MG63 (cell line): ENCODE results near the gene ID2. TPM values are rescaled to one million over a fixed set of nuclear protein-coding genes. Genes with fewer than 3 reads are reported as not detected.

ENCODE experiments used
- DNase-seq: peaks from one replicate; pipeline ENCODE4 v3.0.0-alpha.2; 2020
- H3K27me3 ChIP-seq: fragments of 250-450 bp; sonication (Bioruptor Pico); 2 replicates; pipeline ENCODE4 v1.5.1; 2020; ENCODE audit warnings: mild to moderate bottlenecking, moderate library complexity
- H3K36me3 ChIP-seq: fragments of 250-450 bp; sonication (Bioruptor Pico); 2 replicates; pipeline ENCODE4 v1.5.1; 2020; ENCODE audit warnings: mild to moderate bottlenecking, moderate library complexity
- H3K4me3 ChIP-seq: fragments of 250-450 bp; sonication (Bioruptor Pico); 2 replicates; pipeline ENCODE4 v1.5.1; 2020; ENCODE audit warnings: mild to moderate bottlenecking, moderate library complexity
- H3K9me3 ChIP-seq: fragments of 250-450 bp; sonication (Bioruptor Pico); 2 replicates; pipeline ENCODE4 v1.5.1; 2020; ENCODE audit warnings: mild to moderate bottlenecking, moderate library complexity
- total RNA-seq: library from RNA; depleted of rRNA; stranded (reverse); fragments of >200 nt; shearing (Covaris generic); gene quantifications from 2 replicates; pipeline ENCODE4 v1.2.3, GENCODE V29; 2014; ENCODE audit warnings: low replicate concordance

ID2 gene
- total RNA-seq, 1 experiment from 2014 or later: 77.3 TPM

DNA sequence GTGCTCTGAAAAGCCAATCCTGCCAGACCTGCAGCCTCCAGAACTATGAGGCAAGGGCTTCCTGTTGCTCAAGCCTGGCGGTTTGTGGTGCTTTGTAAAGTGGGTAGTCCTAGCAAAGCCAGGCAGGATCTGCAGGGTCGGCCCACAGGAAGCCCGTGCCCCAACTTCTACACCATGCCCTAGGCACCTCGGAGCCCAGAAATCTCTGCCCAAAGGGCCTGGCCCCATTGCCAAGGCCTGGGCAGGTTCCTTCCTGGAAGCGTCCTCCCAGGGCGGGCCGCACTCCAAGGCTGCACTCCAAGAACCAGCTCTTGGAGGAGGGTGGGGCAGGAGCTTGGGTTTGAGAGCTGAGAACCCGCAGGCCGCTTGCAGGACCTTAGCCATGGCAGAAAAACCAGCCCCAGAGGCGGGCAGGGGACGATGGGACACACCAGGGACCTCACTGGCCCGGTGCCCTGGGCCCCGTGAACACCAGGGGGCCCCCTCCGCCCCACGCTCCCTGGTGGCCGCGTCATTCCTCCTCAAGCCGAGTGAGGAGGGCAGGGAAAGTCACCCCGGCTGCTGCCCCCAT, 37.2 kb upstream of the ID2 start:
- DNase-seq: no peak

DNA sequence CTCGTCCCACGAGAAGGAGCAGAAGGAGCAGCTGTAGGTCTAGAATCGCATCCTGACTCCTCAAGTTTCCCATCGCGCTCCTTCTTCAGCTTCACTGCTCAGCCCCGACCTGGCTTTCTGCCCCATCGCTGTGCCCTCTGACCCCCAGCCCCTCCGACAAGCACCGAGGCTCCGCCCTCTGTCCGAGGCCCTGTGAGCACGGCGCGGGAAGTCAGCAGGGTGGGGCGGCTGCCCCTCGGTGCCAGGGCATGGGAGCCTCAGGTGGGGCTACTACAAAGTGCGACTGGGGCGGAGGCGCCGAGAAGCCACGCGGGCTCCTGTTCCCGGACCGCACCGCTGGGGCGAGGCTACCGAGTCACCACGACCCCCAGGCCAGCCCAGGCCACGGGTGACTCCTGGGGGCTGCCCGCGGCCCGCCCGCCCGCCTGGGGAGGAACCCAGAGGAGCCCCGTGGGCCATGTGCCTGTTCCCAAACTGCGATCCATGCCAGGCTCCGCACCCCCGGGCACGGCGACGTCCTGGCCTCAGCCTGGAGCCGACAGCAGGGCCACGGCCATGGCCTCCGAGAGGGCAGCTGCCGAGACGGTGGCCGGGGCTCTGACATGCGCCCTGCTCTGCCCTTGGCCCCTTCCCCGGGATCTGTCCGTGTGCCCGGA, 36.6 kb upstream of the ID2 start:
- Histone ChIP-seq H3K27me3 (no peaks in the 10 kb centered on the region), H3K9me3 (no peaks in the 10 kb centered on the region), H3K4me3 (no peak overlapping the region), H3K36me3 (no peaks in the 10 kb centered on the region)
- no peak for DNase-seq

More for the DNA sequence above, 37.2 kb upstream of the ID2 start:
- H3K9me3 ChIP-seq: no peaks in the 10 kb centered on the region
- no peak overlapping the region for H3K4me3 ChIP-seq
- H3K27me3 ChIP-seq: no peaks in the 10 kb centered on the region
- no peaks in the 10 kb centered on the region for H3K36me3 ChIP-seq

DNA sequence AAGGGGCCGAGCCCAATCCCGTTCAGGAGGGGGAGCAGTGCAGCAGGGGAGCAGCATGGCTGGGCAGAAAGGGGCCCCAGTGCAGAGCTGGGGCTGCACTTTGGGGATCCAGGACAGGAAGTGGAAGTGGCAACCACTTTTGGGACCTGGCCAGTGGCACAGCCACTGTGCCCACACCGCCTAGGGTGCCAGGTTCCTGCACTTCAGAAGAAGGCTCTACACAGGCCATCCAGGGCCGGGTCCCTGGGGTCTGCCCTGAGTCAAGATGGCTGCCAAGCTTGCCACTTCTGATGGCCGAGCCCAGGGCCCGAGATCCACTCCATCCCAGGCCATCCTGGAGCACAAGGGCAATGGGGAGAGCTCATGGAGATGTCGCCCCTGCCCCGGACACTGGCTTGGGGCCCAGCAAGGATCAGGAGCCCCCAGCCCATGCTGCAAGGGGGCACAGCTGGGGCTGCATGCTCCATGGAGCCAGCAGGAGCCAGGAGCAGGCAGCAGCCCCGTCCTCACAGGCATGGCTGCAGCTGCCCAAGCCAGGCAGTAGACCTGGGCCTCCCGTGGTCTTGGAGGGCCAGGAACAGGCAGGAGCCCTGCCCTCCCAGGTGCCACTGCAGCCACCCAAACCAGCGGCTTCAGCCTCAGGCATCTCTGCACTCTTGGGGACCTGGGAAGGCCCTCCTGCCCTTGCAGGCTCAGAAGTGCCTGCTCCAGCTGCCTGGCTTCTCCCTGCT, 35.0 kb upstream of the ID2 start:
- Histone ChIP-seq H3K4me3 (no peak overlapping the region), H3K9me3 (no peaks in the 10 kb centered on the region), H3K27me3 (no peaks in the 10 kb centered on the region), H3K36me3 (no peaks in the 10 kb centered on the region)
- no peak for DNase-seq

DNA sequence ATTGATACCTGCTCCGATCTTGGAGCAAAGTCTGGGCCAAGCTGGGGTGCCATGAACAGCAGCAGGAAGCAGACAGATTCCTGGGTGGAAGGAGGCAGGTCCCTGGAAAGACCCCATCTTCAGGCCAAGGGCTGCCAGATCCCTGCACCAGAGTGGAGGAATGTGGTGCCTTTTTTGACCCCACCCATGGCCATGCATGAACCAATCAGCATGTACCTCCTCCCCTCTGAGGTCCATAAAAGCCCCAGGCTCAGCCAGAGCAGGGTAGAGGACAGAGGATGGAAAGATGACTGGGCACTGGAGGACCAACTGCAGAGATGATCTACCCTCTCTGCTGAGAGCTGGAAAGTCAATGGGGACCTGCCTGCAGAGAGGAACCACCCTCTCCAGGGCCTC, 34.4 kb upstream of the ID2 start:
- no peak for DNase-seq
- no peaks in the 10 kb centered on the region for H3K27me3 ChIP-seq
- H3K36me3 ChIP-seq: no peaks in the 10 kb centered on the region
- no peaks in the 10 kb centered on the region for H3K9me3 ChIP-seq
- no peak overlapping the region for H3K4me3 ChIP-seq

DNA sequence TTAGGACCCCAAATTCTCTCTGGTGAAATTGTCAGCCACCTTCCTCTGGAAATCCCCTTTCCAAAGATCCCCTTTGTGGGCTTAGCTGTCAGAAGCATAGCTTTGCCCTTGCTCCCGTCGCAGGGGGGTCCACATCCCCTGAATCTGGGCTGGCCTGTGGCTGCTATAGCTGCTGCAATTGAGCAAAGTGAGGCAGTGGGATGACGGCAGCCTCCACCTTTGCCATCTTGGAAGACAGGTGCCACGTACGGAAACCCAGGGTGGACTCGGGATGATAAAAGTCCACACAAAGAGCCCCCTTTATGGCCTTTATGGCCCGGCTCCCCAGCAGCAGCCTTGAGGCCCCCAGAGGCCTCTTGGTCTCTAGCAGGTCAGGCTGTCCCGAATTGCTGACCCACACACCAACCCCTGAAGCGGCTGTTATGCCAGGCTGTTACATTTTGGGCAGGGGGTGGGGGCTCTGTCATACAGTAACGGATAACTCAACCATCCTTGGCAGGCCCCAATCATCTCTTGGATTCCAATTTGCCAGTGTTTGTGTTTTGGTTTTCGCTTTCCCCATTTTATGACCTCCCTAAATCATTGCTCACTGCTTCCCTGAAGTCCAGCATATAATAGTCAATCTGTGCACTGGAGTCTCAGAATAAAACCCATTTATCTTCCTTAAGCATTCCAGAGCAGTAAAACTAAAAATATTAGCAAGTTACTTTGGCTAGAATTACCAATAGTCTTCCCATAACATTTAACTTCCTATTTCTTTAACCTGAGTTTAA, 33.2 kb upstream of the ID2 start:
- DNase-seq: no peak
- H3K4me3 ChIP-seq: no peak overlapping the region

DNA sequence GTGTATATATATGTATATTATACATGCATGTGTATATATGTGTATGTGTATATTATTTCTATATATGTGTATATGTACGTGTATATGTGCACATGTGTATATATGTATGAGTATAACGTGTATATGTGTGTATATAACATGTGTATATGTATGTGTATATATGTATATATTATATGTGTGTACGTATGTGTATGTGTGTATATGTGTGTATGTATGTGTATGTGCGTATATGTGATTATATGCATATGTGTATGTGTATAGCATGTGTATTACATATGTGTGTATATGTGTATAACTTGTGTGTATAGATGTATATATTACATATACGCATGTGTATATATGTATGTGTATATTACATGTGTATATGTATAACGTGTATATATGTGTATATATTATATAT, 32.1 kb upstream of the ID2 start:
- DNase-seq: no peak
- no peaks in the 10 kb centered on the region for H3K36me3 ChIP-seq
- no peaks in the 10 kb centered on the region for H3K9me3 ChIP-seq
- no peaks in the 10 kb centered on the region for H3K27me3 ChIP-seq
- H3K4me3 ChIP-seq: no peak overlapping the region

More for the DNA sequence above, 33.2 kb upstream of the ID2 start:
- Histone ChIP-seq H3K9me3 (no peaks in the 10 kb centered on the region), H3K36me3 (no peaks in the 10 kb centered on the region), H3K27me3 (no peaks in the 10 kb centered on the region)

DNA sequence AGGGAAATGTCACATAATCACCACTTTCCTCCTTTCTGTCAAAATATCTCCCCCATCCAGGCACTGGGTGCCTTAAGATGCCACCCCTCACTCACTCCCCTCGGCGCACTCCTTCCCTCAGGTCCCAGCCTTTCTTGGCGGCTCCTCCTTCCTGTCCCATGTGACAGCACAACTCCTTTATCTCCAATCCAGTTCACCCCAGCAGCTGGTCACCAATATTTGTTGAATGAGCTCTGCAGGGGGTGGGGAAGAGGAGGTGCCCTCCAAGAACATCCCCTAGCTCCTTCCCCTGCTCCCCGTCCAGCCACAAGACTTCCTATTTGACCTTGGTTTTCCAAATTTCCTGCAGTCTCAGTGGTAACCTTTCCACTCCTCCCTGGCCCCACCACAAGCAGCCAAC, 31.6 kb upstream of the ID2 start:
- no peaks in the 10 kb centered on the region for H3K36me3 ChIP-seq
- no peaks in the 10 kb centered on the region for H3K27me3 ChIP-seq
- no peak overlapping the region for H3K4me3 ChIP-seq
- no peaks in the 10 kb centered on the region for H3K9me3 ChIP-seq
- DNase-seq: no peak

DNA sequence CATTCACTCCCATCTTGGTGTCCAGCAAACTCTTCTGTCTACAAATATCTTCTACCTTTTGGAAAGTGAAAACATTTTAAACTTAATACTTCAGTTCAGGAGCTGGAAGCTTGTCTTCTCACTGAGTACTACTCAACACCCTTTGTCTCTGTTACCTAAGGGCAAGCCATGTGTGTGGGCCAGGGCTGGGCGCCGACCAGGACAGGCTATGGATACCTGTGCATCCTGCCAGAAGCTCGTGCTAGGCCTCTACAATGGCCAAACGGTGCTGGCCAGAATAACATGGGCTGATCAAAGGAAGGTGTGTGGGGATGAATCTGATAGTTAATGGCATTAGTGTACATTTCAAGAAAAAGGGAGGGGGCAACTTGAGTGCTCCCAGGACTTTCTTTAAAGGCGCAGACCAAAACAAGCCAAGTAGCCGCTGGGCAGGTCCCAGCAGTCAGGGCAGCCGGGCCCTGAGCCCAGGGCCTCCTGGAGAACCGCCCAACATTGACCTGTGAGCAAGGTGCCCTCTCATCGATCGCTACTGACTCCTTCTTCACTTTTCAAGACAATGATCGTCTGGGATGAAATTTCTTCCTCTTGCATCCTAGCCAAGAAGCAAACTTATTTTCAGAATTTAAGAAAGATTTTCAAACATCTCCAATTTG, 29.0 kb upstream of the ID2 start:
- DNase-seq: no peak
- H3K9me3 ChIP-seq: no peaks in the 10 kb centered on the region

DNA sequence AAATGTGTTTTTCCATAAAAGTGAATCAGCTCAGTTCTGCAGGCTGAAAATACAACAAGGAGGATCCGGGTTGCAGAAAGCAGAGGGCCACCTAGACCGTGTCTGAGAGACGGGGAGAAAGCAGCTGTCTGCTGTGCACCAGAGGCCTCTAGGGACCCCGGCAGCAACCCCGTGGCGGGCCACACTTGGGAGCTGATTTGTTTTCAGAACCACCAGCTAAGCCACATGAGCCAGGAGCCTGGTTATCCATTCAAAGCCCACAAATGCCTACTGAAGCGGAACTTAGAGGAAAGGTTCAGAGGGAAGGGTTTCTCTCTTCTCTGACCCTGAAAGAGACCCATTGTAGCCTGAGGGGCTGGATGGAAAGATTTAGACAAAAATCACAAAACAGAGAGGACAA, 28.4 kb upstream of the ID2 start:
- no peaks in the 10 kb centered on the region for H3K36me3 ChIP-seq

More for the DNA sequence above, 29.0 kb upstream of the ID2 start:
- no peaks in the 10 kb centered on the region for H3K36me3 ChIP-seq
- H3K27me3 ChIP-seq: no peaks in the 10 kb centered on the region
- H3K4me3 ChIP-seq: no peak overlapping the region

DNA sequence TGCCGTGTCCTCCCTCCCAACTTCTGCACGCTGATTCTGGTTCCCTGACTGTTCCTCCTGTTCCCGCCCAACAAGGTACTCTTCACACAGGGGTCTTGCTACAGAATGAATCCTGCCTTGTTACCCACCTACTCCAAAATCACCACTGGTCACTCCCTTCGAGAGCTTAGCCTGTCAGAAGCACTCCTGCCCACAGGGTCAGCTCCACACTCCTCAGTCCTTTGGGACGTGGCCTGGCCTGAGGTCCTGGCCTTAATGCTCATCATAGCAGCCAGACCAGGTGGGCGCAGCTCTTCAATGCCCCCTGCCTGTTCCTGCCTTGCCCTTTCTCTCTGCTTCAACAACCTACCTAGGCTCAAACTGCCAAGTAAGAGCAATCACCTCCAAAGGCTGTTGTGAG, 27.8 kb upstream of the ID2 start:
- H3K36me3 ChIP-seq: no peaks in the 10 kb centered on the region

More for the DNA sequence above, 28.4 kb upstream of the ID2 start:
- no peak overlapping the region for H3K4me3 ChIP-seq
- H3K9me3 ChIP-seq: no peaks in the 10 kb centered on the region
- no peak for DNase-seq
- no peaks in the 10 kb centered on the region for H3K27me3 ChIP-seq

DNA sequence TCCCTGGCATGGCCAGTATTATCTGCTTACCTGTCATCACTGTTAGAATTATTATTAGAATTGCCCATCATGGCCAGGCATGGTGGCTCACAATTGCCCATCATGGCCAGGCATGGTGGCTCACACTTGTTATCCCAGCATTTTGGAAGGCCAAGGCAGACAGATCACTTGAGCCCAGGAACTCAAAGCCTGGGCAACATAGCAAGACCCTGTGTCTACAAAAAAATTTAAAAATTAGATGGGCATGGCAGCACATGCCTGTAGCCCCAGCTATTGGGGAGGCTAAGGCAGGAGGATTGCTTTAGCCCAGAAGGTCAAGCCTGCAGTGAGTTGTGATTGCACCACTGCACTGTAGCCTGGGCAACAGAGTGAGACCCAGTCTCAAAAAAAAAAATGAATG, 27.4 kb upstream of the ID2 start:
- no peaks in the 10 kb centered on the region for H3K27me3 ChIP-seq
- no peak for DNase-seq
- H3K36me3 ChIP-seq: no peaks in the 10 kb centered on the region
- H3K9me3 ChIP-seq: no peaks in the 10 kb centered on the region
- no peak overlapping the region for H3K4me3 ChIP-seq

More for the DNA sequence above, 27.8 kb upstream of the ID2 start:
- no peaks in the 10 kb centered on the region for H3K27me3 ChIP-seq
- no peaks in the 10 kb centered on the region for H3K9me3 ChIP-seq
- DNase-seq: no peak
- H3K4me3 ChIP-seq: no peak overlapping the region

DNA sequence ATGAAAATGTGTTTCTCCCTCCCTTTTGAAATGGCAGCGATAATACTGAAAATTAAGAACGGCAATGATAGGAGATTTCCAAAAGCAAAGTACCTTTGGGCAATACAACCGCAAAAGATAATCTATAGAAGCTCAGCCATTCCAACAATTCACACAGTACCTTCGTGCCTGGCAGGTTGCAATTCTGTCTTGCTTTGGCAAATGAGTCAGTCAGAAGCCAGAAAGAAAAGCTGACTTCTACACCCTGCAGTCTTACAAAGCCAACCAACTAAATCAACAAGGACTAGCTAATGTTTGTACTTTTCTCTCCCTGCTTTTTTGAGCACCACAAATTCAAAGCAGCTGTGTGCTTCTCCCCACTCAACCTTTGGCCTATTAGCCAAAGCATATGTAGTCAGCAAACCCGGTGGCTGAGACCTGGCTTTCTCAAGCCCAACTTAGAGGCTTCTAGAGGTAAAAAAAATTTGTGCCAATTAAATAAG, 25.7 kb upstream of the ID2 start:
- no peaks in the 10 kb centered on the region for H3K9me3 ChIP-seq
- no peaks in the 10 kb centered on the region for H3K27me3 ChIP-seq
- no peak for DNase-seq
- H3K4me3 ChIP-seq: no peak overlapping the region
- H3K36me3 ChIP-seq: no peaks in the 10 kb centered on the region

DNA sequence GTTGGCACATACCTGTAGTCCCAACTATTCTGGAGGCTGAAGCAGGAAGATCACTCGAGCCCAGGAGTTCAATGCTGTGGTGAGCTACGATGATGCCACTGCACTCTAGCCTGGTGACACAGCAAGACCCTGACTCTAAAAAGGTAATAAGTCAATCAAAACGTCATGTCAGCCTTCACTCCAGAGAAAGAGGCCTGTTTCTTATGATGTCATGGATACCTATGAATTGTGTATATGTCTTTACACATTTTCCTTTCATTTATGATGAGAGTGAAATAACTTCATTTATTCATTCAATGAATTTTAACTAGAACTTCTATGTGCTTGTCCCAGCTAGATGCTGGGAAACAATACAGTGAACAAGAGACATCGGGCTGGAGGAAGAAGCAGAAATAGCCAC, 25.0 kb upstream of the ID2 start:
- H3K4me3 ChIP-seq: no peak overlapping the region
- DNase-seq: no peak
- H3K9me3 ChIP-seq: no peaks in the 10 kb centered on the region
- H3K36me3 ChIP-seq: no peaks in the 10 kb centered on the region
- H3K27me3 ChIP-seq: no peaks in the 10 kb centered on the region

DNA sequence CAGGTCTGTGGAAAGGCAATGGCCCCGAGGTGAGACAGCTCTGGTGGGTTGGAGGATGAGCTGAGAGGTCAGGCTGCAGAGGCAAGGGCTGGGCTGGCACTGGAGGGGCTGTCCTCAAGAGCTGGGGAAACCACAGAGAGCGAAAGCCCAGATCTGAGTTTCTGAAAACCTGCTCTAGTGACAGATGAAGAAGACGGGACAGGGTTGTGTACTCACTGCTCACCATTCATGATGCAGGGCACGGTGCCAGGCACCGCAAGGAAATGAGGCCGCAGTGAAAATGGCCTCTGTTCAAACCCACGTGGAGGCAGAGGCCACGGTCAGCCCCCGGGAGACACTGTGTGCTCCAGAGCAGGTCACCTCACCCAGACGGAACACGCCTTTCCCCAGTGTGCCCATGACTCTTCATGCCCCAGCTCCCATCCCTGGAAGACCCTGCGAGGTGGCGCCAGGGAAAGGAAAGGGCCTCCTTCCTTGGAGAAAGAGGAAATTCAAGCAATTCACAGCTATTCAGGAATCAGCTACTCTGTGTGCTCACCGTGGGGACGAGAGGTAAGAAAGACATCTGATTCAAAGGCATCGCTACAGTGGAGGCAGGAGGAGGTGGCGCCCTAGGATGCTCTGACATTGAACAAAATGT, 24.3 kb upstream of the ID2 start:
- Histone ChIP-seq H3K36me3 (no peaks in the 10 kb centered on the region), H3K27me3 (no peaks in the 10 kb centered on the region), H3K4me3 (no peak overlapping the region), H3K9me3 (no peaks in the 10 kb centered on the region)
- DNase-seq: no peak

DNA sequence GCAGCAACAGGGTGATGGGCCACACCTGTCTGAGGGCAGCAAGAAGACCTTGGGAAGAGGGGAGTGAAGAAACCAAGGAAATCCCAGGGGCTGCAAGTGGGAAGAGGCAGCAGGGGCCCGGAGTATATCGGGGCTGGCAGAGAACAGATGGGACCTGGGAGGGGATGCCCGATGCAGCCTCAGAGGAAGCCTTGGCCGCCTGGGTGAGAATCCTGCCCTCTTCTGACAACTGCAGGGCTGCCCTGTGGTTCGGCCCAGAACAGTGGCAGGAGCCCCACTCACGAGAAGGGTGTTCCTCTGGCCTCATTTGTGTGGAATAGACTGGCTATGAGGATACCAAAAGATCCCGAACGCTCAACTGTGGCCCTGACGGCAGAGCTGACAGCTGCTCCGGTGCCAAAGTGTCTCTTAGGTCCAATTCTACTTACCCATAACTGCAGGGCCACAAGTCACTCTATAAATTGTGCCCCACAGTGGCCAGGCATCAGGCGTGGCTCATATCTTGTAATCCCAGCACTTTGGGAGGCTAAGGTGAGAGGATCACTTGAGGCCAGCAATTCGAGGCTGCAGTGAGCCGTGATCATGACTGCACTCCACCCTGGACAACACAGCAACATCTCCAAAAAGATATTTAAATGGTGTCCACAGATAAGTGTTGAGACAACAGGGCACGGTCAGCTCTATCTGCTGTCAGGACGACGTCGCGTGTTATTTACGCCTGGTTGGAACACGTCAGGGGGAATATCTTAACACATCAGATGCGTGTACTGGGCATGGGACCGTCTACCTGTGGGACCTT, 23.6 kb upstream of the ID2 start:
- Histone ChIP-seq H3K9me3 (no peaks in the 10 kb centered on the region), H3K4me3 (no peak overlapping the region), H3K36me3 (no peaks in the 10 kb centered on the region), H3K27me3 (no peaks in the 10 kb centered on the region)
- DNase-seq: no peak
